ENCODE measurements around the gene OR14A2.

GRCh38 chr1:247713753-247714152 is 34.2 kb downstream of the OR14A2 start:
- TF ChIP-seq, protein P1, sequence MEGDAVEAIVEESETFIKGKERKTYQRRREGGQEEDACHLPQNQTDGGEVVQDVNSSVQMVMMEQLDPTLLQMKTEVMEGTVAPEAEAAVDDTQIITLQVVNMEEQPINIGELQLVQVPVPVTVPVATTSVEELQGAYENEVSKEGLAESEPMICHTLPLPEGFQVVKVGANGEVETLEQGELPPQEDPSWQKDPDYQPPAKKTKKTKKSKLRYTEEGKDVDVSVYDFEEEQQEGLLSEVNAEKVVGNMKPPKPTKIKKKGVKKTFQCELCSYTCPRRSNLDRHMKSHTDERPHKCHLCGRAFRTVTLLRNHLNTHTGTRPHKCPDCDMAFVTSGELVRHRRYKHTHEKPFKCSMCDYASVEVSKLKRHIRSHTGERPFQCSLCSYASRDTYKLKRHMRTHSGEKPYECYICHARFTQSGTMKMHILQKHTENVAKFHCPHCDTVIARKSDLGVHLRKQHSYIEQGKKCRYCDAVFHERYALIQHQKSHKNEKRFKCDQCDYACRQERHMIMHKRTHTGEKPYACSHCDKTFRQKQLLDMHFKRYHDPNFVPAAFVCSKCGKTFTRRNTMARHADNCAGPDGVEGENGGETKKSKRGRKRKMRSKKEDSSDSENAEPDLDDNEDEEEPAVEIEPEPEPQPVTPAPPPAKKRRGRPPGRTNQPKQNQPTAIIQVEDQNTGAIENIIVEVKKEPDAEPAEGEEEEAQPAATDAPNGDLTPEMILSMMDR (IDR thresholded peaks at IDR 0.05 in 8 of 11, conservative IDR thresholded peaks at IDR 0.05 in 3 of 11), result no peak
- no peak for TF ChIP-seq POLR2A (IDR thresholded peaks at IDR 0.05)
- no peak for TF ChIP-seq POLR2AphosphoS5 (IDR thresholded peaks at IDR 0.05)
